Neural cell (in vitro differentiated cells): ENCODE measurements around the gene PRELID2.

Experiments used
- CTCF ChIP-seq: fragments of 450-650 bp; IDR thresholded peaks from 2 replicates; pipeline ENCODE4 v1.5.1; 2014; ENCODE audit warnings: antibody characterized with exemption, mild to moderate bottlenecking, moderate library complexity; ENCODE audit not compliant: poor library complexity, severe bottlenecking
- EP300 ChIP-seq: fragments of 450-650 bp; conservative IDR thresholded peaks from 2 replicates; pipeline ENCODE4 v1.6.1; 2014; ENCODE audit warnings: antibody characterized with exemption, mild to moderate bottlenecking, moderate library complexity; ENCODE audit not compliant: poor library complexity, severe bottlenecking
- EZH2 ChIP-seq: fragments of 200-600, 300-800 bp; shearing (Covaris generic), sonication (generic); IDR thresholded peaks from 2 replicates; pipeline ENCODE4 v1.6.1; 2014; ENCODE audit warnings: antibody characterized with exemption, low read length, borderline replicate concordance, mild to moderate bottlenecking; ENCODE audit not compliant: insufficient read depth, poor library complexity, severe bottlenecking
- MXI1 ChIP-seq: fragments of 450-650 bp; conservative IDR thresholded peaks from 2 replicates; pipeline ENCODE4 v1.6.1; 2014; ENCODE audit warnings: antibody characterized with exemption, mild to moderate bottlenecking; ENCODE audit not compliant: poor library complexity, severe bottlenecking
- POLR2AphosphoS5 ChIP-seq: IDR thresholded peaks from 2 replicates; pipeline ENCODE4 v1.6.1; 2012
- SMC3 ChIP-seq: fragments of 450-650 bp; conservative IDR thresholded peaks from 2 replicates; pipeline ENCODE4 v1.6.1; 2014; ENCODE audit warnings: antibody characterized with exemption, mild to moderate bottlenecking, moderate library complexity; ENCODE audit not compliant: poor library complexity
- TAF1 ChIP-seq: IDR thresholded peaks from 2 replicates; pipeline ENCODE4 v1.6.1; 2012; ENCODE audit warnings: low read depth

- TF ChIP-seq CTCF: no peak
- no peak for TF ChIP-seq EZH2
- TF ChIP-seq EP300: no peak
- no peak for TF ChIP-seq TAF1
- TF ChIP-seq POLR2AphosphoS5: no peak
- TF ChIP-seq SMC3: no peak
- TF ChIP-seq MXI1: no peak
Observed at GRCh38 chr5:145804701-145805100, 30.4 kb downstream of the PRELID2 start.
